ENCODE data around the gene SELENOT. TPM values are rescaled to one million over a fixed set of nuclear protein-coding genes. Genes with fewer than 3 reads are reported as not detected.

The SELENOT gene, protein sequence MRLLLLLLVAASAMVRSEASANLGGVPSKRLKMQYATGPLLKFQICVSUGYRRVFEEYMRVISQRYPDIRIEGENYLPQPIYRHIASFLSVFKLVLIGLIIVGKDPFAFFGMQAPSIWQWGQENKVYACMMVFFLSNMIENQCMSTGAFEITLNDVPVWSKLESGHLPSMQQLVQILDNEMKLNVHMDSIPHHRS
- total RNA-seq: 100 to 1,000 TPM in 1 of 2 experiments, 10 to 100 TPM in 1; 99.8 to 104 TPM

DNA sequence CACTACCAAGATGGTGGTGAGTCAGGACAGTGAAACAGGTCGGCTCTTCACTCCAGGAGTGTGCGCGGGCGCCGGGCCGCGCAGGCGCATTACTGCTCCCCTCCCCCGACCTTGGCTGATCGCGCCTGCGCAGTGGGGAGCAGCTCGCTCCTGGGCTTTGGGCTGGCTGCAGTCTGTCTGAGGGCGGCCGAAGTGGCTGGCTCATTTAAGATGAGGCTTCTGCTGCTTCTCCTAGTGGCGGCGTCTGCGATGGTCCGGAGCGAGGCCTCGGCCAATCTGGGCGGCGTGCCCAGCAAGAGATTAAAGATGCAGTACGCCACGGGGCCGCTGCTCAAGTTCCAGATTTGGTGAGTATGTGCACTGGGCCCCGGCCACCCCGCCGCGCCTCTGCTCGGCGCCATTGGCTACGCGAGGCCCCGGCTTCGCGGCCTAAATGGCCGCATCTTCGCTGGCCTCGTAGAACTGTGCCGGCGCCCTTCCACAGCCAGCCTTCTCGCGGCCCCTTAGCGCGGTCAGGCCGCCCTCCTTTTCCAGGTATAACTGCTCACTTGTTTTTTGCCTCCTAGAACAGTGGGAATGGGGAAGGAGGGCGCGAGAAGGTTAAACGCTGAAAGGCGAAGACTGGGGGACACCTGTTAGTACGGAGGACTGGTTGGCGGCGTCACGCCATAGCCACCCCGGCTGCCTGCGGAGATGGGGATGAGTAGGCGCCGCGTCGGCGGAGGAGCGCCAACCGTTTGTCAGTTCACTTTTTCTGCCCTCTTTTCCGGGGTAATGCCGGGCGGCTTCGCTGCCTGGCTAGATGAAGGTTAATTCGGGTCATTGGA is at the start of gene SELENOT:
SELENOT (plus strand) TSS at position 169 of the 827 bp plus-strand sequence; CDS start at position 211, 42 bp downstream.
- ChIA-PET CTCF (interaction anchor here (0.5 to 1.8 kb wide), 8 partner anchors 9 to 316 kb away, joined by 3 to 5 read pairs (median 3); partner anchors contain the start of gene SIAH2), POLR2A (interaction anchor here (0.7 to 3.5 kb wide), 32 partner anchors 9 to 605 kb away, joined by 3 to 43 read pairs (median 4); partner anchors contain the start of genes EIF2A, ERICH6, SERP1 and SIAH2)
- Mint-ChIP-seq H3K27me3 (ENCODE audit: low read depth) (no peaks in the 10 kb centered on the region), H3K4me1 (ENCODE audit: low read depth) (peaks cover 66% of the 10 kb centered on the region), H3K4me3 (peak within 1 kb of the TSS; percentile 92), H3K36me3 (ENCODE audit: low read depth) (peaks cover 51% of the 10 kb centered on the region), H3K27ac (peak within 1 kb of the TSS; percentile 99), H3K9me3 (ENCODE audit: insufficient read depth) (no peaks in the 10 kb centered on the region)
- peak; percentile 95 for DNase-seq
- peak; percentile 92 for ATAC-seq

DNA sequence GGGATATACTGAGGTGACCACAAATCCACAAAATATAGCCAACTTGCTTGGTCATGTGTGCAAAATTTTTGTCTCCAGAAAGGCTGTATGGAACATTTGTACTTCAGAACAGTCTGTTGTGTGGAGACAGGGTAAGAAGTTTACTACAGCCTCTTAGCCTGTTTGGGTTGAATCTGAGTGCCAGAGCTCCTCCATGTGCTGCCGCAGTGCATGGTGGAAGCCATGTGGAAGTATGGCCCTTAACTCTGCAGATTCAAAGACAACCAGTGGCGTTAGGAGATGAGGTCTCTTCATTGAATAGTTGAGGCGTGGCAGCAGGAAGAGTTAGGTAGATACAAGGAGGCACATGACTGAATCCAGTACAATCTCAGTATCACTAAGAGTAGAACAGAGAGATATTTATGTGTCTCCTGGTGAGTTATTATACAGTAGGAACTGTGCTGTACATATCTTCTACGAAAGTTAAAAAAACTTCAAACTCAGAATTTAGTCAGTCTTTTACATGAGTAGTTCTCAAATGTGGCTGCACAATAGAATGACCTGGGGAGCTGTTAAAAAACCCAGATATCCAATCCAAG is 47.2 kb upstream of the SELENOT start:
- POLR2A ChIA-PET: interaction anchor here (4.5 kb wide), 1 partner anchor 10 kb away, joined by 18 read pairs; the partner anchor contains the start of genes EIF2A and SERP1
- DNase-seq (no peak), ATAC-seq (no peak)
- no peaks in the 10 kb centered on the region for H3K9me3 Mint-ChIP-seq (ENCODE audit: insufficient read depth)
- H3K4me3 Mint-ChIP-seq: no peak overlapping the region
- peaks cover 47% of the 10 kb centered on the region for H3K36me3 Mint-ChIP-seq (ENCODE audit: low read depth)
- CTCF ChIA-PET: interaction anchor here (1.0 to 1.3 kb wide), 2 partner anchors 11 to 13 kb away, joined by 5 read pairs; no protein-coding TSS in a partner anchor
- no peaks in the 10 kb centered on the region for H3K27me3 Mint-ChIP-seq (ENCODE audit: low read depth)
- peak overlapping the region; percentile 18 for H3K27ac Mint-ChIP-seq
- H3K4me1 Mint-ChIP-seq (ENCODE audit: low read depth): peaks cover 22% of the 10 kb centered on the region

- DNase-seq (no peak), ATAC-seq (no peak)
- ChIA-PET CTCF (interaction anchor here (1.0 to 1.3 kb wide), 2 partner anchors 10 to 12 kb away, joined by 5 read pairs; no protein-coding TSS in a partner anchor), POLR2A (interaction anchor here (1.0 to 4.5 kb wide), 2 partner anchors 11 to 46 kb away, joined by 3 to 18 read pairs; partner anchors contain the start of genes EIF2A, SELENOT and SERP1)
- no peak overlapping the region for H3K4me3 Mint-ChIP-seq
- H3K9me3 Mint-ChIP-seq (ENCODE audit: insufficient read depth): no peaks in the 10 kb centered on the region
- H3K27ac Mint-ChIP-seq: no peak overlapping the region
- H3K4me1 Mint-ChIP-seq (ENCODE audit: low read depth): peaks cover 22% of the 10 kb centered on the region
- H3K36me3 Mint-ChIP-seq (ENCODE audit: low read depth): peaks cover 47% of the 10 kb centered on the region
- no peaks in the 10 kb centered on the region for H3K27me3 Mint-ChIP-seq (ENCODE audit: low read depth)
Measured at GRCh38 chr3:150556792-150557191, 46.3 kb upstream of the SELENOT start.

- Mint-ChIP-seq H3K27me3 (ENCODE audit: low read depth) (no peaks in the 10 kb centered on the region), H3K4me1 (ENCODE audit: low read depth) (peaks cover 22% of the 10 kb centered on the region), H3K4me3 (no peak overlapping the region), H3K27ac (no peak overlapping the region), H3K36me3 (ENCODE audit: low read depth) (peaks cover 45% of the 10 kb centered on the region), H3K9me3 (ENCODE audit: insufficient read depth) (no peaks in the 10 kb centered on the region)
- ChIA-PET POLR2A (interaction anchor here (4.5 kb wide), 1 partner anchor 12 kb away, joined by 18 read pairs; the partner anchor contains the start of genes EIF2A and SERP1), CTCF (interaction anchor here (0.7 kb wide), 1 partner anchor 272 kb away, joined by 3 read pairs; no protein-coding TSS in a partner anchor)
- ATAC-seq (no peak), DNase-seq (no peak)
Measured at GRCh38 chr3:150557725-150558124, 45.4 kb upstream of the SELENOT start.

- ChIA-PET POLR2A (no interaction called here), CTCF (no interaction called here)
- H3K4me1 Mint-ChIP-seq (ENCODE audit: low read depth): peaks cover 3% of the 10 kb centered on the region
- DNase-seq: no peak
- peaks cover 38% of the 10 kb centered on the region for H3K36me3 Mint-ChIP-seq (ENCODE audit: low read depth)
- no peaks in the 10 kb centered on the region for H3K9me3 Mint-ChIP-seq (ENCODE audit: insufficient read depth)
- no peak overlapping the region for H3K27ac Mint-ChIP-seq
- H3K4me3 Mint-ChIP-seq: no peak overlapping the region
- ATAC-seq: no peak
- H3K27me3 Mint-ChIP-seq (ENCODE audit: low read depth): no peaks in the 10 kb centered on the region
Measured at GRCh38 chr3:150564243-150564642, 38.9 kb upstream of the SELENOT start.

DNA sequence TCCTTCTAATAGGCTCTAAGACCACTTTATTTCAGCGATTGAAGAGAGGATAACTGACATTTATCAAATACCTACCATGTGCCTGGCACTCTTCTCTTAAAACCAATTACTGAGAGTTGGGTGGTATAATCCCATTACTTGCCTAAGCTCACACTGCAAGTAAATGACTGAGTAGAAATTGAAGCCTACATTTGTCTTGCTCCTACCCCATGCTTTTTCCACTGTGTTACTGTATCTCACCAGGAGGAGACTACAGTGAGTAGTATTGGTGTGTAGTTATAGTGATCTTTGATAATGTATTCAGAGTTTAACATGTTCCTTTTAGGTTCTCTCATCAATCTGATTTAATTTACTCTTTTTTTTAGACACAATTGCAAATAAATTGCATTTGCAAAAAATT is 35.8 kb upstream of the SELENOT start:
- DNase-seq (no peak), ATAC-seq (no peak)
- Mint-ChIP-seq H3K27ac (no peak overlapping the region), H3K27me3 (ENCODE audit: low read depth) (no peaks in the 10 kb centered on the region), H3K4me3 (no peak overlapping the region), H3K36me3 (ENCODE audit: low read depth) (peaks cover 50% of the 10 kb centered on the region), H3K9me3 (ENCODE audit: insufficient read depth) (no peaks in the 10 kb centered on the region), H3K4me1 (ENCODE audit: low read depth) (peaks cover 2% of the 10 kb centered on the region)
- ChIA-PET POLR2A (interaction anchor here (1.0 kb wide), 1 partner anchor 196 kb away, joined by 3 read pairs; no protein-coding TSS in a partner anchor), CTCF (interaction anchor here (0.8 to 1.3 kb wide), 2 partner anchors 10 to 11 kb away, joined by 3 to 5 read pairs; no protein-coding TSS in a partner anchor)

- Mint-ChIP-seq H3K27me3 (ENCODE audit: low read depth) (no peaks in the 10 kb centered on the region), H3K27ac (no peak overlapping the region), H3K4me3 (no peak overlapping the region), H3K4me1 (ENCODE audit: low read depth) (peaks cover 22% of the 10 kb centered on the region), H3K9me3 (ENCODE audit: insufficient read depth) (no peaks in the 10 kb centered on the region), H3K36me3 (ENCODE audit: low read depth) (peaks cover 58% of the 10 kb centered on the region)
- ATAC-seq (no peak), DNase-seq (no peak)
- CTCF ChIA-PET: interaction anchor here (1.3 to 1.4 kb wide), 2 partner anchors 10 to 17 kb away, joined by 3 to 5 read pairs; no protein-coding TSS in a partner anchor
- POLR2A ChIA-PET: no interaction called here
Measured at GRCh38 chr3:150577855-150578254, 25.3 kb upstream of the SELENOT start.

DNA sequence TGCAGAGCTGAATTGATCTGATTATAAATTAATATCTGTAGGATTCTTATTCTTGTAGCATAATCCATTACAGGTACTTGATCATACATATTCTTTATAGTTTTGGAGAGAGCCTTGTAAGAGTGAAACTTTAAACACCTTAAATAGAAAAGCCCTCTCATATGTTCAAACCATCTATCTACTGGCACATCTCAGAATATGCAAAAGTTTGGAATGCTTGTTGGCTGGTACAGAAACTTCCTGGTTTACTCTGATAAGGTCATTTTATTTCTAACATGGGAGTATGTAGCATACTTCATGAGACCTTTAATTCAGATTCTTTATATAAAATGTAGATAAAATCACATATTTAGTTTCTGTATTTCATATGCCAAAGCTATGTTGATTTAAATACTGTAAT is 21.9 kb upstream of the SELENOT start:
- no peaks in the 10 kb centered on the region for H3K9me3 Mint-ChIP-seq (ENCODE audit: insufficient read depth)
- H3K27ac Mint-ChIP-seq: no peak overlapping the region
- CTCF ChIA-PET: interaction anchor here (0.7 kb wide), 1 partner anchor 12 kb away, joined by 7 read pairs; no protein-coding TSS in a partner anchor
- POLR2A ChIA-PET: no interaction called here
- peaks cover 19% of the 10 kb centered on the region for H3K4me1 Mint-ChIP-seq (ENCODE audit: low read depth)
- no peaks in the 10 kb centered on the region for H3K27me3 Mint-ChIP-seq (ENCODE audit: low read depth)
- no peak overlapping the region for H3K4me3 Mint-ChIP-seq
- ATAC-seq (no peak), DNase-seq (no peak)
- peaks cover 62% of the 10 kb centered on the region for H3K36me3 Mint-ChIP-seq (ENCODE audit: low read depth)

GRCh38 chr3:150582620-150583019 is 20.5 kb upstream of the SELENOT start:
- Mint-ChIP-seq H3K4me3 (no peak overlapping the region), H3K36me3 (ENCODE audit: low read depth) (peaks cover 52% of the 10 kb centered on the region), H3K27me3 (ENCODE audit: low read depth) (no peaks in the 10 kb centered on the region), H3K9me3 (ENCODE audit: insufficient read depth) (no peaks in the 10 kb centered on the region), H3K27ac (peak overlapping the region; percentile 12), H3K4me1 (ENCODE audit: low read depth) (peaks cover 14% of the 10 kb centered on the region)
- DNase-seq (no peak), ATAC-seq (no peak)
- ChIA-PET CTCF (interaction anchor here (0.8 to 1.5 kb wide), 4 partner anchors 10 to 123 kb away, joined by 3 to 5 read pairs (median 4); no protein-coding TSS in a partner anchor), POLR2A (interaction anchor here (0.6 to 4.4 kb wide), 2 partner anchors 20 to 181 kb away, joined by 4 to 24 read pairs; partner anchors contain the start of gene SELENOT)

DNA sequence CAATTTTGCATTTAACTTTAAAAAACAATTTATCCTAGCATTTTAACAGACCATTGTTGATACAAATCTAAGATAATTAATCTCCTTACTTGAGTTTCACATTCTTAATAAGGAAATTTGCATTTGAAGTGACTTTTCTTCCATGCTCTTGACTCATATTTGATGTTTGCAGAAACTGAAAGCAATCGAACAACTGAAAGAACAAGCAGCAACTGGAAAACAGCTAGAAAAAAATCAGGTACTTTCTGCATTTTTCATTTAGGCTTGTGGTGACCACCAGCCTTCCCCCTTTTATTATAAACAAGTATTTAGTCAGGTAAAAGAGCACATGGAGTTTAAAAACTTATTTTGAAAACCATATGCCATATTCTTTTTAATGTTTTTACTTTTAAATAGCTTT is 20.1 kb upstream of the SELENOT start:
- peaks cover 11% of the 10 kb centered on the region for H3K4me1 Mint-ChIP-seq (ENCODE audit: low read depth)
- DNase-seq (no peak), ATAC-seq (no peak)
- H3K27ac Mint-ChIP-seq: no peak overlapping the region
- CTCF ChIA-PET: interaction anchor here (0.8 to 1.5 kb wide), 3 partner anchors 9 to 123 kb away, joined by 3 to 5 read pairs (median 4); no protein-coding TSS in a partner anchor
- H3K9me3 Mint-ChIP-seq (ENCODE audit: insufficient read depth): no peaks in the 10 kb centered on the region
- H3K27me3 Mint-ChIP-seq (ENCODE audit: low read depth): no peaks in the 10 kb centered on the region
- POLR2A ChIA-PET: interaction anchor here (0.6 to 4.4 kb wide), 2 partner anchors 20 to 181 kb away, joined by 4 to 24 read pairs; partner anchors contain the start of gene SELENOT
- H3K4me3 Mint-ChIP-seq: no peak overlapping the region
- peaks cover 48% of the 10 kb centered on the region for H3K36me3 Mint-ChIP-seq (ENCODE audit: low read depth)
